DMS53 treated with DMSO at 0.1 percent for 48 hours (cell line): ENCODE measurements around the gene RAB3GAP2.
"Not testable (repeated sequence)": the region's sequence is repeated elsewhere in the genome, so short reads cannot be mapped to it uniquely, and the experiment has no call there.

Experiments used
- DNase-seq: peaks from one replicate; lab custom pipeline; 2025; ENCODE audit not compliant: unreplicated experiment; lab: John Stamatoyannopoulos, UW

Gene RAB3GAP2

DNA sequence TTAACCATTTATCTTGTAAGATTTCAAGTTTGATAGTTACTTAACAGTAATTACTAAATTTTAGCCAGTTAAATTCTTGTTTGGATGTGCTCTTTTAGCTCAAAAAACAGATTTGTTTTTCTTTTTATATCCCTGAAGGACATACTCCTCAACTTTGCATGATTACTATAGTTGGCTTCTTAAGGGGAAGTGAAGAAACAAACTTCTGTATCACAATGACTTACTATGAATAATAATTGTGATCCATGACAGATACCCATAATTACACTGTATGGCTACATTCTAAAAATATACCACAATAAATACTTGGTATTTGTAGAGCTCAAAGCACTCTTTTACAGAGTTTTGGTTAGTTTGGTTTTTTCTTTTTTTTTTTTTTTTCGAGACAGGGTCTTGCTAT lies 122.5 kb downstream of the RAB3GAP2 start:
- DNase-seq, result no peak

DNA sequence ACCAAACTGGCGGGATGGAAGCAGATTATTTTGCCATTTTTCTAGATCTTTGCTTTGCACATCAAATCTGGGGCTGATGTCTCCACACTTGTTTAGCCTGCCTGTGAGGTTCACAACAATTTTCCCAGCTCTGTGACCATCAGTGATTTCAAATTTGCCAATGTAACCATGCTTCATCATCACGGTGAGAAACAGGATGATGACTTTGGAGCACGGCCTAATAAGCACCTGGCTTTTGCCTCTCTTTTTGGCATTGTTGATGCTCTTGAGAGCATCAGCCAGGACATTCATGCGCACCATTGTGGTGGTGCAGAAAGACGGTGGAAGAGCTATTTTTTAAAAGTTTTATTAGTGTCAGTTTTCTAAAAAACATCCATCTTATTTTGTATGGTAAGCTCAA lies 128.2 kb downstream of the RAB3GAP2 start:
- no peak for DNase-seq

DNA sequence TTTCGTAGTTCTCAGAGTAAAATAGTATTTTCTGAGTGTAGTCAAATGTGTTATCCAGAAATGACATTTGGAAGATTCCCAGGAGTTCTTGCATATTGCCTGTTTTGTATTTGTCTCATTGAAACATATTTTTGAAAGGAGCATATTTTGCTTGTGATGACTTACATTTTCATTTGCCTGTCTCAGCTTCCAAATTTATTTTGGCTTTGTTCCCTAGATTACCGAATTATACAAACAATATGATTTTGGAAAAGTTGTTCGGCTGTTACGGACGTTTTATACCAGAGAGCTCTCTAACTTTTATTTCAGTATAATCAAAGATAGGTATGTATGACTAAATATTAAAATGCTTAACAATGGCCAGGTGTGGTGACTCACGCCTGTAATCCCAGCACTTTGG lies 132.3 kb downstream of the RAB3GAP2 start:
- no peak for DNase-seq

DNA sequence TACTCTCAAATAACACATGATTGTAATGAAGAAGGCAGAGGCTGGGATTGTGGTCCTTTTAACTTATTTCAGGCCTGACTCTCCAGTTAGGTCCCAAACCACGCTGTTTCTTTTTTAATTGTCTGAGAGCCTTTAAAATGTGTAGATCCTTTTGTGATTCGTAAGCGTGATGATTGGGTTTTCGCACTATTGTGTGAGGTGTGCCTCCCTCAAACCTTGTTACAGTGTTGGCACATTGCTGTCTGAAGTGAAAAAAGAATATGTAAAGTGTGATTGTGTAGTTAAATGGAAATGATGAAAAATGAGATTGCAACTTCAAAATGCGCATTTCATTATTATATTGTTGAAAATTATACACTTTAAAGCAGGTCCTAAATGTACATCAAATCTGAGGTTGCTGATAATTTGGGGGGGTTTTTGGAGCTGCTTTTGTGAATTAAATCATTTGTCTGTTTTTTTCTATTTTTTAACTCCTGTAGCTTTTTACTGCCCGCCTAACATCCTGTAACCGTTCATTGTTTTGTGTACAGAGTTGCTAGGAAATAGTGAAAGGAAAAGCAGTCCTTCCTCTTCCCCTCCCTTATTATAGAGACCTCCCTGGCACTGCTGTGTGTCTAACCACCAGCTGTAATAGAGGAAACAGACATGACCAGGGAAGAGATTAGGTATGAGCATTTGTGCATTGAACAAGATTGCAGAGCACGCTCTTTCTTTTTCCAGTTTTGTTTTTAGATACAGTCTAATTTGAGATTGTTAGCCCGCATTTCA lies 135.1 kb downstream of the RAB3GAP2 start:
- DNase-seq, result no peak

DNA sequence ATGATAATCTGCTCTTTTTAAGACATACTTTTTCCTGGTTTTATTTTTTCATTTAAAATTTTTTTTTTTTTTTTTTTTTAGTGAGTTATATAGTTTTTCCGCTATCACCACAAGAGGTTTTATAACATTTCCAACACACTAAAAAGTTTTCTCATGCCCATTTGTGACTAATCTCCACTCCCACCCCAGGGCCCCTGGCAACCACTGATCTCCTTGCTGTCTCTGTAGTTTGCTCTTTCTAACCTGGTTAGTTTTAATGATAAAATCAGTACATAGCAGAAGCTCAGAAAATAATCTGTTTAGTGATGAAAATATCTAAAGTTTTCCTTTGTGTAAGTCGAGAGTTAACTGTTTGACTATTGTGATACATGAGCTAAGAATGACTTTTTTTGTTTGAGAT lies 136.5 kb downstream of the RAB3GAP2 start:
- no peak for DNase-seq

DNA sequence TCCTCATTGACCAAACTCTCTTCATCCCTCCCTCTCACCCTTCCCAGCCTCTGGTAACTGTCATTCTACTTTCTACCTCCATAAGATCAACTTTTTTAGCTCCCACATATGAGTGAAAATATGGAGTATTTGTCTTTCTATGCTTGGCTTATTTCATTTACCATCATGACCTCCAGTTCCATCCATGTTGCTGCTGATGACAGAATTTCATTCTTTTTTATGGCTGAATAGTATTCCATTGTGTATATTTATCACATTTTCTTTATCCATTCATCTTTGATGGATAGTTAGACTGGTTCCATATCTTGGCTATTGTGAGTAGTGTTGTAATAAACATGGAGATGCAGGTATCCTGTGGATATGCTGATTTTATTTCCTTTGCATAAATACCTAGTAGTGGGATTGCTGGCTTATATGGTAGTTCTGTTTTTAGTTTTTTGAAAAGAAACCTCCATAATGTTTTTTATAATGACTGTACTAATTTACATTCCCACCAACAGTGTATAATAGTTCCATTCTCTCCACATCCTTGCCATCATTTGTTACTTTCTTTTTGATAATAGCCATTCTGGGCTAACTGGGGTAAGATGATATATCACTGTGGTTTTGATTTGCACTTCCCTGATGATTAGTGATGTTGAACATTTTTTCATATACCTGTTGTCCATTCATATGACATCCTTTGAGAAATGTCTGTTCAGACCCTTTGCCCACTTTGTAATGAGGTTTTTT lies 142.6 kb downstream of the RAB3GAP2 start:
- no peak for DNase-seq

DNA sequence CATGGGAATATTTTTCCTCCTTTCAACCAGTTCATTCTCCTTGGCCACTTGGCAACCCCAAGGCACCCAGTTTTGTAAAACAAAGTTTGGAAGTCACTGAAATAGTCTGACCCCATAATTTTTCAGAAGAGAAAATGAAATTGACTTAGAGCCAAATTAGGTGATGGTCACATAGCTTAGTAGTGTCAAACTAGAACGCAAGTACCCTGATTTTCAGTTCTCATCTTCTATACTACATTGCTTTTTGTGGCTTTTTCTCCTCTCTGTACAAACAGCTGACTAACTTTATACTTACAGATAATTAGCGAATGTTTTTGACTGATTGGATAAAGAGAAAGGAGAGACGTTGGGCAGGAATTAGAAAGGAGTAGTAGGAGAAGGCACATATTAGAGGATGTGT lies 145.2 kb downstream of the RAB3GAP2 start:
- DNase-seq, result no peak

DNA sequence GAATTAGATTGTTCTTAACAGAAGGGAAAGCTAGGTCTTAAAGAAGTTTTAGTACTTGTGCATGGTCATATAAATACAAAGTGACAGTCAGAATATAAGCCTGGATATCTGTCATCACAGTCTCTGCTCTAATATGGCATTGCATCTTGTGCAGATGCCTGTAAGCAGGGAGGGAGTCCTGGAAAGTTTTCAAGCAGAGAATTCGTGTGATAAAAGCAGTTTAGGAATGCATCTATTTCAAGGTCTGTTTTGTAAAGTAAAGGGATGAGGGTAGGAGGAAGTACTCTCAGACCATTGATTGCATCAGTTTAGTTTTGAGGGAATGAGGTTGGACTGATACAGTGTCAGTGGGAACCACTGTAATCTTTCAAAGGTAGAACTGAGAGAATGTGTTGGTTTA lies 147.7 kb downstream of the RAB3GAP2 start:
- no peak for DNase-seq

DNA sequence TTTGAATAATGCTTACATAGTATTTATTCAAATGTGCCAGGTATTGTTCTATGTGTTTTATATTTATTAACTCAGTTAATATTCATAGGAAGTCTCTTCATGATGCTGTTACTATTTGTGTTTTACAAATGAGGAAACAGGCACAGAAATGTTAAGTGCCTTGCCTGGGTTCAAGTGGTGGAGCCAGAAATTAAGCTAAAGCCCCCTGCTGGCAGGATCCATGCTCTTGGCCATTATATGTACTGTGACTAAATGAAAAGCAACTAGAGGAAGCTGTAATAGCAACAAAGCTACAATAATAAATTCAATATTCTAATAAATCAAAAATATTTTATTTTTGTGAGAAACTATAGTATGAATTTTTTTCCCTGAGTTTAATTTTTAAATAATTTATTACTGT lies 148.4 kb downstream of the RAB3GAP2 start:
- no peak for DNase-seq

DNA sequence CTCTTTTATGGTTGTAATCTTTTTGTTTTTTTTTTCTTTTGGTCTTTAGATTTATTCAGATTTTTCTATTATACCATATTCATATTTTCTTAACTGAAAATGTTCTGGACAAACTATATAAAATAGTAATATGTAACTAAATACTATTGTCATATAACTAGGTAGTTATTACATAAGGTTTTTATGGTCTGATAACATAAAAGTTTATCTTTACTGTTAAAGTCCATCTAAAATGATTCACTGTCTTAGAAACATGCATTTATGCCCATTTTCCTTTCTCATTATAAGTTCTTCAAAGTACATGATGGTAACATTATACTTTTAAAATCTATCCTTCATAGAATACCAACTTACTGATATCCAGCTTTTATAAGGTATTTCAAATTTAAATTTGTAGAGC lies 149.2 kb downstream of the RAB3GAP2 start:
- DNase-seq, result no peak

DNA sequence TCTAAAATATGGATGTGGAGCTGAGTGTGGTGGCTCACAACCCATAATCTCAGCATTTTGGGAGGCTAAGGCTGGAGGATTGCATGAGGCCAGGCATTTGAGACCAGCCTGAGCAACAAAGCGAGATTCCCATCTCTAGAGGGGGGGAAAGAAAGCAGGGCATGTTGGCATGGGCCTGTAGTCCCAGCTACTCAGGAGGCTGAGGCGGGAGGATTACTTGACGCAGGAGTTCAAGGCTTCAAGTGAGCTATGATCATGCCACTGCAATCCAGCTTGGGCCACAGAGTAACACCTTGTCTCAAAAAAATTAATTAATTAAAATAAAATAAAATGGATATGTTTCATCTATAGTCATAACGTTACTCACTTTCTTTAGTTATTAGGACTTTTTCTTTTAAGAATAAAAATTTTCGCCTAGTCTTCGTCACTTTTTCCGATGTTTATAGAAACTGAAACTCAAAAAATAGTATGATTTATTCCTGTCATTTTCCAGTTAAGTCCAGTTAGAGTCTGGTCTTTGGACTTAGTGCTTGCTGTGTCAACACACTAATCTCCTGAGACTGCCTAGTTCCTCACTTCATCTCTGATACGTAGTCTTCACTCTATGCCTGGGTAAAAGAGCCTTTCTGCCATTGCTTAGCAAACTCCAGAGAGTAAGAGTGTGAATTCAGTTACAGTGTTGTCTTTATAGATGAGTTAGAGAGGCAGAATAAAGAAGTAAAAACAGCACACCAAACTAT lies 150.3 kb downstream of the RAB3GAP2 start:
- no peak for DNase-seq

DNA sequence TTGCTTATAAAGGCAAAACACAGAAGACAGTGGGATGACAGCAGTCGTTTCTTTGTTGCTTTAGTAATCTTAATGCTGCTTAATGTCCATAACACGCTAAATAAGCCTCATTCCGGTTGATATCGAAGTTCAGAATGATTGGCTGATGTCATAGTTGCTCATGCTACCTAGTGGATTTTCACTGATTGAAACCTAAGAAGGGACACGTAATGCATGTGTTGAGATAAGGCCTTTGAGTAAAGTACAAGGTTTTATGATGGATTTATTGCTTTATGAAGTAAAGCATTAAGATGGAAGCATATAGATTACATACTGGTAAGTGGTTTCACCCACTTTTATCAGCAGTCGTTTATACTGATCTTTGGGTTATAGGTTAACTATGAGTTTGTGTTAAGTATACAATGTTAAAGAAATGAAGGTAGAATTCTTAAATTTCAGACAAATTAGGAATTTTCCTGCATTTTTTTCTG lies 153.2 kb downstream of the RAB3GAP2 start:
- no peak for DNase-seq

DNA sequence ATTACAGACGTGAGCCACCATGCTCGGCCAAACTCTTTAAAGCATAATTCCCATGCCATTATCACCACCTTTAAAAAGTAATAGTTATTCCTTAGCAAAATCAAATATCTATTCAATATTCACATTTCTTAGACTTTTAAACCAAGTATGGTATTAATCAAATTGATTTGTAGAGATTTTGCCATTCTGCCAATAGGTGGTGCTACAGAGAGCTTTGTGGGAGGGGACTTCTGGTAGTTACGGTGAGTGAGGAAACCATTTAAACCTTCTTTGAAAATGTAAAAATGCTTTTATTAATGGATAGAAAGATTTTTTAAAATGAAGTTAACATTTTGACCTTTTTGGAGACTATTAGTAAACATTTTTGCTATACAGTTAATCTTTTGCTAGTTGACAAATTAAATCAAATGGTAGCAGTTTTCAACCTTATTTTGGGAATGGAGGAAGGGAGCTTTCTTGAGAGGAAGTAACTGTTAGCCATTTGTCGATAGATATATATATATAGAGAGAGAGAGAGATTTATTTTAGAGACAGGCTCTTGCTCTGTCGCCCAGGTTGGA lies 159.0 kb downstream of the RAB3GAP2 start:
- DNase-seq, result no peak

DNA sequence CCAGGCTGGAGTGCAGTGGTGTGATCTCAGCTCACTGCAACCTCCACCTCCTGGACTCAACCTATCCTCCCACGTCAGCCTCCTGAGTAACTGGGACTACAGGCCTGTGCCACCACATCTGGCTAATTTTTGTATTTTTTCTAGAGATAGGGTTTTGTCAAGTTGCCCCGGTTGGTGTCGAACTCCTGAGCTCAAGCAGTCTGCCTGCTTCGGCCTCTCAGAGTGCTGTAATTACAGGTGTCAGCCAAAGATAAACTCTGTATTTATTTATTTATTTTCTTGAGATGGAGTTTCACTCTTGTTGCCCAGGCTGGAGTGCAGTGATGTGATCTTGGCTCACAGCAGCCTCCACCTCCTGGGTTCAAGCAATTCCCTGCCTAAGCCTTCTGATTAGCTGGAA lies 159.7 kb downstream of the RAB3GAP2 start:
- DNase-seq, result not testable (repeated sequence)

DNA sequence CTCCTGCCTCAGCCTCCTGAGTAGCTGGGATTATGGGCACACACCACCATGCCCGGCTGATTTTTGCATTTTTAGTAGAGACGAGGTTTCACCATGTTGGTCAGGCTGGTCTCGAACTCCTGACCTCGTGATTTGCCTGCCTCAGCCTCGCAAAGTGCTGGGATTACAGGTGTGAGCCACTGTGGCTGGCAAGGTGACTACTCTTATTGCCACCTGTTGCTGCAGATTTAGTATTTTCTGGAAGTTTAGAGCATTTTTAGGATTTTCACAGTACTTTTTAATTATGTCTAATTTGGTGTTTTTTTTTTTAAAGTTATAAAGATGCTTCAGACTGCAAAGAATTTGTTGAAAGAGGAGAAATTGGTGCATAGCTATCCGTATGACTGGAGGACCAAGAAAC lies 161.8 kb downstream of the RAB3GAP2 start:
- not testable (repeated sequence) for DNase-seq

DNA sequence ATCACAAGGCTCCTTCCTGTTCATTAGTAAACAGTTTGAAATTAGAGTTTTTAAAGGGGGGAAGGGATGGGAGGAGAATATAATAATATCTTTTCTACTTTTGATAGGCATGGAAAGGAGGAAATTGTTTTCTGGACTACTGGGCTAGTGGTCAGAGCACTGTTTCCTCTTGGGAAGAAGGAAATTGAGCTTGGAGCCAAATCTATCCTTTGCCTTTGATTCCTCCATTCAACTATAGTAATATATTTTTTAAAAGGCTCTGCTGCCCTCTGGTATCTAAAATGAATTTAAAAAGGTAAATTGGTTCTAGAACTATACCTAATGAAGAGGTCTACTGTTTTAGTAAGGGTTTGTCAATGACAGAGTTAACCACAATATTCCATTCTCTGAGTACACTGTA lies 172.4 kb downstream of the RAB3GAP2 start:
- DNase-seq, result no peak
